Stomach (tissue), 9 donors: ENCODE data around the gene ARHGAP35. TPM values are rescaled to one million over a fixed set of nuclear protein-coding genes. Genes with fewer than 3 reads are reported as not detected.

Source experiments
- DNase-seq, 2 donors: peaks; one replicate each; pipeline versions ENCODE4 v3.0.0 to v3.0.0-alpha.2; 2013 to 2019
- H3K27ac ChIP-seq, 5 donors: fragments of 200-600 bp in 4 of 5; sonication (generic) in 4 of 5; one replicate each; pipeline ENCODE4 v1.5.1; 2013 to 2019; ENCODE audit warnings: mild to moderate bottlenecking in 1 of 5, moderate library complexity in 1 of 5
- H3K27me3 ChIP-seq, 3 donors: fragments of 200-600 bp; sonication (generic); one replicate each; pipeline ENCODE4 v1.5.1; 2017 to 2019; ENCODE audit warnings: mixed run types in 1 of 3
- H3K36me3 ChIP-seq, 4 donors: fragments of 200-600 bp; sonication (generic); 1 replicate in 3 of 4; 2 replicates in 1 of 4; pipeline ENCODE4 v1.5.1; 2016 to 2019
- H3K4me1 ChIP-seq, 4 donors: fragments of 200-600 bp; sonication (generic); one replicate each; pipeline ENCODE4 v1.5.1; 2016 to 2019
- H3K4me3 ChIP-seq, 4 donors: fragments of 200-600 bp; sonication (generic) in 3 of 4; one replicate each; pipeline ENCODE4 v1.5.1; 2016 to 2019; ENCODE audit warnings: mild to moderate bottlenecking in 1 of 4
- H3K9me3 ChIP-seq, 4 donors: fragments of 200-600 bp; sonication (generic); one replicate each; pipeline ENCODE4 v1.5.1; 2016 to 2019
- CTCF ChIP-seq, 7 experiments: fragments of 450-650 bp in 4 of 7; fragments of 200-600 bp in 3 of 7; sonication (generic) in 3 of 7; IDR thresholded peaks; one replicate each; pipeline ENCODE4 v1.5.1; 2016 to 2019; ENCODE audit warnings: antibody characterized with exemption in 7 of 7, control low read depth in 2 of 7, mild to moderate bottlenecking in 1 of 7
- EP300 ChIP-seq: sonication (generic); formaldehyde crosslinking; IDR thresholded peaks from one replicate; pipeline ENCODE4 v1.6.1; 2017; ENCODE audit warnings: antibody characterized with exemption
- POLR2A ChIP-seq, 4 donors: fragments of 450-650 bp; IDR thresholded peaks; one replicate each; pipeline ENCODE4 v1.6.1; 2016; ENCODE audit warnings: antibody characterized with exemption in 4 of 4, control low read depth in 2 of 4, mild to moderate bottlenecking in 1 of 4, moderate library complexity in 1 of 4
- POLR2AphosphoS5 ChIP-seq, 3 donors: sonication (generic); formaldehyde crosslinking; IDR thresholded peaks; one replicate each; pipeline ENCODE4 v1.6.1; 2016; ENCODE audit warnings: antibody characterized with exemption in 3 of 3
- WGBS, 5 donors: extraction: QIAGEN DNeasy Blood & Tissue Kit in 3 of 5; methylation state at CpG; one replicate each; pipeline versions ENCODE4 v1.1.5 to v1.1.7; 2013 to 2018; 5-methylcytosine and 5-hydroxymethylcytosine counted together
- intact Hi-C: fragments of 100-400 bp; cut with DNase I; formaldehyde crosslinking; loops from one replicate; pipeline ENCODE4 v1.15.1; 2023; ENCODE audit warnings: low total_unique reads
- polyA plus RNA-seq, 3 donors: library from polyadenylated mRNA; stranded (reverse); fragments of 200-250 nt; gene quantifications; one replicate each; pipeline ENCODE4 v1.2.3, GENCODE V29; 2013
- total RNA-seq, 5 donors: library from RNA; depleted of rRNA; stranded (reverse); fragments of >200 nt; gene quantifications; one replicate each; pipeline versions ENCODE4 v1.1.0 to v1.2.3, GENCODE V29; 2014 to 2016
- donor health status: healthy with polysubstance abuse.
- donor health status: Bipolar disorder and iron deficiency.
- donor health status: healthy.

ARHGAP35 gene
- total and polyA plus RNA-seq, 8 donors, result 5.6 to 200 (median 19.7) TPM

- DNase-seq, result no peak
- Histone ChIP-seq H3K36me3 (no peaks in the 10 kb centered on the region), H3K27me3 (no peaks in the 10 kb centered on the region), H3K9me3 (no peaks in the 10 kb centered on the region), H3K27ac (no peak overlapping the region), H3K4me3 (no peak overlapping the region), H3K4me1 (peaks cover 0 to 4% (median 2%) of the 10 kb centered on the region in 4 donors)
- WGBS, 5 donors, result 75 to 90% (median 84%) methylated on average over 2 of the region's 2 CpGs
- TF ChIP-seq EP300 (no peak), POLR2AphosphoS5 (IDR thresholded peaks at IDR 0.05) (no peak), POLR2A (IDR thresholded peaks at IDR 0.05) (no peak), CTCF (IDR thresholded peaks at IDR 0.05) (no peak)
- intact Hi-C loops, result no loop called here
These were observed 29.9 kb upstream of the ARHGAP35 start for GRCh38 chr19:46830864-46831263.

GRCh38 chr19:46834121-46834520 lies 26.7 kb upstream of the ARHGAP35 start:
- H3K36me3 ChIP-seq, result peaks cover 12 to 27% (median 24%) of the 10 kb centered on the region in 4 donors
- peaks cover 0 to 13% (median 8%) of the 10 kb centered on the region in 4 donors for H3K4me1 ChIP-seq
- H3K27me3 ChIP-seq, result no peaks in the 10 kb centered on the region
- H3K4me3 ChIP-seq, result no peak overlapping the region
- no peaks in the 10 kb centered on the region for H3K9me3 ChIP-seq
- 72 to 86% (median 84%) methylated on average over 5 of the region's 5 CpGs for WGBS, 5 donors
- no peak for DNase-seq
- intact Hi-C loops, result no loop called here
- TF ChIP-seq POLR2AphosphoS5 (IDR thresholded peaks at IDR 0.05) (no peak), POLR2A (IDR thresholded peaks at IDR 0.05) (no peak), EP300 (no peak), CTCF (IDR thresholded peaks at IDR 0.05) (no peak)
- no peak overlapping the region for H3K27ac ChIP-seq

GRCh38 chr19:46834984-46835383 lies 25.8 kb upstream of the ARHGAP35 start:
- no peak overlapping the region for H3K4me3 ChIP-seq
- no peak for DNase-seq
- TF ChIP-seq POLR2AphosphoS5 (IDR thresholded peaks at IDR 0.05), result no peak
- TF ChIP-seq POLR2A (IDR thresholded peaks at IDR 0.05), result no peak
- TF ChIP-seq EP300, result no peak
- no peak for TF ChIP-seq CTCF (IDR thresholded peaks at IDR 0.05)
- intact Hi-C loops, result no loop called here
- H3K36me3 ChIP-seq, result peaks cover 12 to 36% (median 32%) of the 10 kb centered on the region in 4 donors
- H3K27ac ChIP-seq, result no peak overlapping the region
- no peaks in the 10 kb centered on the region for H3K9me3 ChIP-seq
- H3K4me1 ChIP-seq, result peaks cover 0 to 16% (median 14%) of the 10 kb centered on the region in 4 donors
- 93 to 97% (median 95%) methylated on average over 6 of the region's 6 CpGs for WGBS, 5 donors
- H3K27me3 ChIP-seq, result no peaks in the 10 kb centered on the region

- TF ChIP-seq POLR2A (IDR thresholded peaks at IDR 0.05), result no peak
- DNase-seq, result no peak
- intact Hi-C loops, result no loop called here
- H3K4me1 ChIP-seq, result peaks cover 7 to 43% (median 27%) of the 10 kb centered on the region in 4 donors
- 80 to 93% (median 87%) methylated on average over 15 to 20 of the region's 20 CpGs for WGBS, 5 donors
- no peaks in the 10 kb centered on the region for H3K9me3 ChIP-seq
- H3K4me3 ChIP-seq, result no peak overlapping the region
- H3K27me3 ChIP-seq, result no peaks in the 10 kb centered on the region
- H3K27ac ChIP-seq, result no peak overlapping the region
- peaks cover 20 to 58% (median 55%) of the 10 kb centered on the region in 4 donors for H3K36me3 ChIP-seq
These were observed 22.6 kb upstream of the ARHGAP35 start for GRCh38 chr19:46838160-46838559.

GRCh38 chr19:46839752-46840497 lies 20.9 kb upstream of the ARHGAP35 start:
- WGBS, 5 donors, result 44 to 70% (median 53%) methylated on average over 11 to 12 of the region's 12 CpGs
- H3K9me3 ChIP-seq, result no peaks in the 10 kb centered on the region
- H3K27me3 ChIP-seq, result no peaks in the 10 kb centered on the region
- intact Hi-C loops, result loop anchor here (5.0 kb wide), 1 partner anchor 83 kb away; no protein-coding TSS in a partner anchor
- H3K36me3 ChIP-seq, result peaks cover 33 to 76% (median 72%) of the 10 kb centered on the region in 4 donors
- DNase-seq, result peak; percentile 44 to 72
- TF ChIP-seq POLR2A (IDR thresholded peaks at IDR 0.05), result no peak
- TF ChIP-seq EP300, result no peak
- no peak for TF ChIP-seq CTCF (IDR thresholded peaks at IDR 0.05)
- no peak for TF ChIP-seq POLR2AphosphoS5 (IDR thresholded peaks at IDR 0.05)
- peaks cover 7 to 43% (median 27%) of the 10 kb centered on the region in 4 donors for H3K4me1 ChIP-seq
- H3K4me3 ChIP-seq, result no peak overlapping the region
- H3K27ac ChIP-seq, result peak overlapping the region in 4 of 5 donors; percentile 3 to 79 (median 67)
